ENCODE results near the gene CELF1.
A peak's percentile ranks its signal among the peaks of the same experiment; 100 is the strongest.

Gene CELF1

DNA sequence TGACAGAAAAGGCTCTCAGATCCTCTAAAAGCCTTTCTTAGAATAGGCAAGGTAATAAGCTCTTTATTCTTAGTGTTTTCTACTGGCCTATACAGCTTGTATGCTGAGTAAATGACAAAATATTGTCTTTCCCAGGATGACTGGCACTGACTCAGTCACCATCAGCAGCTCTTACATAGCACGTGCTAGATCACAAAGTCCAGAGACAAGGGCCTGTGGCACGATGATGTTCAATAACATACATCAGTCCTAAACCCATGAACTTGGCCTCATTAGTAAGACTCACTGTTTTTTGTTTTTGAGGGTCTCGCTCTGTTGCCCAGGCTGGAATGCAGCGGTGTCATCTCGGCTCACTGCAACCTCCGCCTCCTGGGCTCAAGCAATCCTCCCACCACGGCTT, 42.7 kb downstream of the CELF1 start:
- Histone ChIP-seq H2AFZ (no peak overlapping the region), H3K36me3 (ENCODE audit: control insufficient read depth, insufficient read depth, low read length) (no peaks in the 10 kb centered on the region), H3K9ac (no peak overlapping the region), H3K4me3 (ENCODE audit: low read depth, low read length) (no peak overlapping the region), H3K27me3 (ENCODE audit: control insufficient read depth, insufficient read depth, low read length) (no peaks in the 10 kb centered on the region), H3K9me3 (ENCODE audit: control insufficient read depth, low read length) (no peaks in the 10 kb centered on the region), H3K4me2 (ENCODE audit: low read length) (no peak overlapping the region), H3K27ac (no peak overlapping the region), H3K79me2 (peaks cover 34% of the 10 kb centered on the region), H3K4me1 (peaks cover 13% of the 10 kb centered on the region)
- TF ChIP-seq, protein P1, sequence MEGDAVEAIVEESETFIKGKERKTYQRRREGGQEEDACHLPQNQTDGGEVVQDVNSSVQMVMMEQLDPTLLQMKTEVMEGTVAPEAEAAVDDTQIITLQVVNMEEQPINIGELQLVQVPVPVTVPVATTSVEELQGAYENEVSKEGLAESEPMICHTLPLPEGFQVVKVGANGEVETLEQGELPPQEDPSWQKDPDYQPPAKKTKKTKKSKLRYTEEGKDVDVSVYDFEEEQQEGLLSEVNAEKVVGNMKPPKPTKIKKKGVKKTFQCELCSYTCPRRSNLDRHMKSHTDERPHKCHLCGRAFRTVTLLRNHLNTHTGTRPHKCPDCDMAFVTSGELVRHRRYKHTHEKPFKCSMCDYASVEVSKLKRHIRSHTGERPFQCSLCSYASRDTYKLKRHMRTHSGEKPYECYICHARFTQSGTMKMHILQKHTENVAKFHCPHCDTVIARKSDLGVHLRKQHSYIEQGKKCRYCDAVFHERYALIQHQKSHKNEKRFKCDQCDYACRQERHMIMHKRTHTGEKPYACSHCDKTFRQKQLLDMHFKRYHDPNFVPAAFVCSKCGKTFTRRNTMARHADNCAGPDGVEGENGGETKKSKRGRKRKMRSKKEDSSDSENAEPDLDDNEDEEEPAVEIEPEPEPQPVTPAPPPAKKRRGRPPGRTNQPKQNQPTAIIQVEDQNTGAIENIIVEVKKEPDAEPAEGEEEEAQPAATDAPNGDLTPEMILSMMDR (IDR thresholded peaks at IDR 0.05), result no peak

DNA sequence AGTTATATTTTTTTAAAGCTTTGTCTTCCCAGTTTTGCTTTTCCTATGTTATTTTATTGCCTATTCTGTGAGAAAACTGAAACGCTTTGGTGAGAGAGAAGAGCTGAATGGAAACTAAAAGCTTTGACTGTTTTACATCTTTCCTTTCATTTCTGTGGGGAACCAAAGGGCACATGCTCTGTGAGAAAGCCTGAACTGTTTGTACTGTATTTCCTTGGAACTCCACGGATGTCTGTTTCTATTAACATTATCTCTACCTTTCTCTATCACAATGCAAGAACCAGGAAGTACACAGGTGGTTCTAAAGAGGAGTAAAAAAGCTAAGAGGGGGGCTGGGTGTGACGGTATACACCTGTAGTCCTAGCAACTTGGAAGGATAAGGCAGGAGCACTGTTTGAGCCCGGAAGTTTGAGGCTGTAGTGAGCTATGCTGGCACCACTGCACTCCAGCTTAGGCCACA, 43.8 kb downstream of the CELF1 start:
- Histone ChIP-seq H3K9ac (no peak overlapping the region), H3K27me3 (ENCODE audit: control insufficient read depth, insufficient read depth, low read length) (no peaks in the 10 kb centered on the region), H3K9me3 (ENCODE audit: control insufficient read depth, low read length) (no peaks in the 10 kb centered on the region), H2AFZ (no peak overlapping the region), H3K4me3 (ENCODE audit: low read depth, low read length) (no peak overlapping the region), H3K4me2 (ENCODE audit: low read length) (no peak overlapping the region), H3K36me3 (ENCODE audit: control insufficient read depth, insufficient read depth, low read length) (no peaks in the 10 kb centered on the region), H3K79me2 (peaks cover 38% of the 10 kb centered on the region), H3K27ac (peak overlapping the region; percentile 29), H3K4me1 (peaks cover 13% of the 10 kb centered on the region)
- TF ChIP-seq, protein P1 (IDR thresholded peaks at IDR 0.05), result no peak

DNA sequence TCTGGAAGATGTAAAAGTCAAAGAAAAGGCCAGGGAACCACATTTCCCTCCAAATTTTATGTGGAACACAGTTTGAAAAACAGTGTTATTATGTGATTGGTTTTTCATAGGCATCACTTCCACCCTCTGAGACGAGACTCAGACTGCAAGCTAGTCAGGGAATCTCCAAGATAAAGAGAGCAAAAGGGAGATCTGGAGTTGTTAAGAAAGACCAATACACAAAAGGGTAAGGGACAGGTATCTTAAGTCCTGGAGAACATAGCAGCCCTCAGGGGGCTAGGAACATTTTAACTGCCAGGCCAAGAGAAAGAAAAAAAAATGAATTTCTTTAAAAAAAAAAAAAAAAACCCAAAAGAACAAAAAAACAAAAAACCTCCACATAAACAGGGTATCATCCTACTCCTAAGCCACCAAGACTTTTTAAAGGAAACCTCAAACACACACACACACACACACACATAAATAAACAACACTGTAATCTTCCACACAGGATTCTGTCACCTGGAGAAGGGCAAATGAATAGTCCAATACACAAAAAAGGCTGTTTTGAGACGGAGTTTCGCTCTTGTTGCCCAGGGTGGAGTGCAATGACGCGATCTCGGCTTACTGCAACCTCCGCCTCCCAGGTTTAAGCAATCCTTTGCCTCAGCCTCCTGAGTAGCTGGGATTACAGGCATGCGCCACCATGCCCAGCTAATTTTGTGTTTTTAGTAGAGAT, 44.5 kb downstream of the CELF1 start:
- Histone ChIP-seq H3K9me3 (ENCODE audit: control insufficient read depth, low read length) (no peaks in the 10 kb centered on the region), H3K4me3 (ENCODE audit: low read depth, low read length) (no peak overlapping the region), H2AFZ (no peak overlapping the region), H3K27me3 (ENCODE audit: control insufficient read depth, insufficient read depth, low read length) (no peaks in the 10 kb centered on the region), H3K4me2 (ENCODE audit: low read length) (no peak overlapping the region), H3K27ac (no peak overlapping the region), H3K36me3 (ENCODE audit: control insufficient read depth, insufficient read depth, low read length) (no peaks in the 10 kb centered on the region), H3K9ac (no peak overlapping the region), H3K4me1 (peaks cover 13% of the 10 kb centered on the region), H3K79me2 (peaks cover 43% of the 10 kb centered on the region)
- TF ChIP-seq, protein P1 (IDR thresholded peaks at IDR 0.05), result no peak

DNA sequence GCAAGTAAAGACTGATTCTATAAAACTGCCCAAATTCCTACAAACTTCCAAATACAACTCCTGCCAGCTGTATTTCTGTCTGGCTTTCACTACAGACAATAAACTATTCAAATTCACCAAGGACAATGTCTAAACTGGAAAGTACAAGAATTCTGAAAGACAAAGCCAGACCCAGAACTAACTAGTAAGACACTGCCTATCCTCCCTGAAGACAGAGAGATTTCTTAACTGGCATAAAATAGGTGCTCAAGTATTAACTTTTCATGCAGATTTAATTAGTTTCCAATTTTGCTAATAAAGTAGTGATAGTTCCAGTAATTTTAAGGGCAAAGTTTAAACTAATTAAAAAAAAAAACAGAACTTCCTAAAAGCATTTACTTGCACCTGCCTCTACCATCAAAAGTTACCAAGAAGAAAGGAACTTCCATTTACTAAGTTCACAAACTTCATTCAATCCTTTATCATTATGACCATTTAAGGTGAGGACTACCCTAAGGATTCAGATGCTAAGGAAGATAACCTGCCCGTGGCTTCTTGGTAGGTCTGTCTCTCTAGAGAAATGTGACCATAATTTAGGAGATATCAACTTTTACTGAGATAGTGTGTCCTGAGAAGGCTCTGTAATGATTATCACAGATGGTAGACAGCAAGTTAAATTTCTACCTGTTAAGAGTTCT, 45.2 kb downstream of the CELF1 start:
- H3K9me3 ChIP-seq (ENCODE audit: control insufficient read depth, low read length), result no peaks in the 10 kb centered on the region
- peaks cover 43% of the 10 kb centered on the region for H3K79me2 ChIP-seq
- H3K27me3 ChIP-seq (ENCODE audit: control insufficient read depth, insufficient read depth, low read length), result no peaks in the 10 kb centered on the region
- H3K4me3 ChIP-seq (ENCODE audit: low read depth, low read length), result no peak overlapping the region
- no peak overlapping the region for H2AFZ ChIP-seq
- TF ChIP-seq, protein P1 (IDR thresholded peaks at IDR 0.05), result no peak
- no peak overlapping the region for H3K9ac ChIP-seq
- no peak overlapping the region for H3K4me2 ChIP-seq (ENCODE audit: low read length)
- H3K27ac ChIP-seq, result no peak overlapping the region
- no peaks in the 10 kb centered on the region for H3K36me3 ChIP-seq (ENCODE audit: control insufficient read depth, insufficient read depth, low read length)
- peaks cover 13% of the 10 kb centered on the region for H3K4me1 ChIP-seq

Data from parathyroid adenoma (tissue), 2 donors.